ENCODE data around the gene SPATA9. TPM values are rescaled to one million over a fixed set of nuclear protein-coding genes. Genes with fewer than 3 reads are reported as not detected.
"Not testable (repeated sequence)": the region's sequence is repeated elsewhere in the genome, so short reads cannot be mapped to it uniquely, and the experiment has no call there.

SPATA9 gene
- total RNA-seq, 2 donors from 2014 or later: 0.36 TPM; not detected in 1

DNA sequence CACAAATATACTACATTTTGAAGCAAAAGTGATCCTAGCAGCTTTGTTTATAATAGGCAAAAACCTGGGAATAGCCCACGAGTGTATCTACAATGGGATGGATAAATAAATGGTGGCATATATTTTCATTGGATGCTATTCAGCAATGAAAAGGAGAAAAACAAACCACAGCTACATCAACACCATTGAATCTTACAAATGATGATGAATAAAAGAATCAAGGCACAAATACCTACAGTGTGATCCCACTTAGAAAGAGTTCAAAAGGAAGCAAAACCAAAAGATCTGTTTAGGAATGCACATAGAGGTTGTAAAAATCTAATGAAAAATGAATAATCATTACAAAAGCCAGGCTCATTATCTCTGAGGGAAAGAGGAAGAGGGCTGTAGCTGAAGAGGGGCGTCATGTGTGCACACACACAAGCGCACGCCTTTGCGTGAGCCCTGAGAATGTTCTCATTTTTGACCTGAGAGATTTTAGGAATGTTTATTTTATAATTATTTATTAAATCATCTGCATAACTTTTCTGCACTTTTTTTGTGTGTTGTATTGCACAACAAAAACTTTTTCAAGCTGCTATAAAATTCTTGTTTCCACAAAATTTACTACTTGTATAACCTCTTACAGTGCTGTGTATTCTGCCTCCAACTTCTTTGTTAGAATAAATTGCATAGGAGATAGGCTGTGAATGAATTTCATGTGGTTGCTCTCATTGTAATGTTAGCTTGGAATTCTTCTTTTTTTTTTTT is 42.5 kb upstream of the SPATA9 start:
- peaks cover 8% of the 10 kb centered on the region for H3K27me3 Mint-ChIP-seq (ENCODE audit: low read depth)
- DNase-seq (no peak), ATAC-seq (replicated peaks in 1 of 2) (no peak)
- H3K36me3 Mint-ChIP-seq (ENCODE audit: insufficient read depth in 2 of 2): peaks cover 0 to 3% of the 10 kb centered on the region in 2 donors
- no peak overlapping the region for H3K4me3 Mint-ChIP-seq
- no peak overlapping the region for H3K27ac Mint-ChIP-seq
- H3K4me1 Mint-ChIP-seq (ENCODE audit: low read depth): peaks cover 50% of the 10 kb centered on the region
- H3K9me3 Mint-ChIP-seq: no peaks in the 10 kb centered on the region

GRCh38 chr5:95723632-95724369 is 41.0 kb upstream of the SPATA9 start:
- Mint-ChIP-seq H3K27ac (no peak overlapping the region), H3K27me3 (ENCODE audit: low read depth) (peaks cover 7% of the 10 kb centered on the region), H3K4me3 (no peak overlapping the region), H3K36me3 (ENCODE audit: insufficient read depth in 2 of 2) (no peaks in the 10 kb centered on the region), H3K4me1 (ENCODE audit: low read depth) (peaks cover 36% of the 10 kb centered on the region), H3K9me3 (no peaks in the 10 kb centered on the region)
- ATAC-seq (replicated peaks in 1 of 2) (no peak), DNase-seq (no peak)

DNA sequence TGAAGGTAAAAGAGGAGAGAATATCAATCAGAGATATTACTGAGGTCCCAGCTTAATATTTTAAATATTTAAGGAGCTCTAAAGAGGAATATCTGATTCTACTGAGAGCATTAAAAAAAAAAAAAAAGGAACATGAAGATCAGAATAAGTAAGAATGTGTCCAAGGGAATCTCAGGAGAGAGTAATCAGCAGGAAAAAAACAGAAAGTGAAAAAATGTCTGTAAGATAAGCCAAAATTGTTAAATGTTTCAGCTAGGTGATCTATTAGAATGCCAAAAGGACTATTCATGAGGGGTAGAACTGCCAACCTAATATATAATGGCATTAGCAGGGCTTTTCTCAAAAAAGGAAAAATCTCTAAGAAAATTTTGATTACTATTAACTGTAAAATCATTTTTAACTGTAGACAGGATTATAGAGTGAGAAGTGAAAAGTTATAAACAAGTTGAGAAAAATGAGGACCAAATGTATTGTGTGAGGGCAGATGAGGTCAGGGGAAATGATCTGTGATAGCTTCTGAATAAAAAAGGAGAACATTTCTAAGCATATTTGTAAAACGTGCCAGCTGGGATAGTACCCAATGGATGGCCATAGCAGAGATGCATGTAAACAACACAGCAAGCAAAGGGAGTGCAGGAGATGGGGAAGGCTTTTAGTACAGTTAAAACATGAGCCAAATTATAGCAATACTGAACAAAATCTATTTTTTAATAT is 38.9 kb upstream of the SPATA9 start:
- ATAC-seq (replicated peaks in 1 of 2) (no peak), DNase-seq (no peak)
- no peak overlapping the region for H3K4me3 Mint-ChIP-seq
- H3K36me3 Mint-ChIP-seq (ENCODE audit: insufficient read depth in 2 of 2): no peaks in the 10 kb centered on the region
- peaks cover 7% of the 10 kb centered on the region for H3K27me3 Mint-ChIP-seq (ENCODE audit: low read depth)
- no peaks in the 10 kb centered on the region for H3K9me3 Mint-ChIP-seq
- H3K4me1 Mint-ChIP-seq (ENCODE audit: low read depth): peaks cover 15% of the 10 kb centered on the region
- H3K27ac Mint-ChIP-seq: no peak overlapping the region

GRCh38 chr5:95720094-95720786 is 37.4 kb upstream of the SPATA9 start:
- Mint-ChIP-seq H3K36me3 (ENCODE audit: insufficient read depth in 2 of 2) (no peaks in the 10 kb centered on the region), H3K4me1 (ENCODE audit: low read depth) (peaks cover 9% of the 10 kb centered on the region), H3K9me3 (peaks cover 0 to 1% of the 10 kb centered on the region in 2 donors), H3K4me3 (no peak overlapping the region), H3K27ac (no peak overlapping the region), H3K27me3 (ENCODE audit: low read depth) (peaks cover 7% of the 10 kb centered on the region)
- DNase-seq (no peak), ATAC-seq (replicated peaks in 1 of 2) (no peak)

- Mint-ChIP-seq H3K4me3 (no peak overlapping the region), H3K36me3 (ENCODE audit: insufficient read depth in 2 of 2) (no peaks in the 10 kb centered on the region)
- ATAC-seq (replicated peaks in 1 of 2): no peak
Measured at GRCh38 chr5:95718738-95719137, 35.9 kb upstream of the SPATA9 start.

GRCh38 chr5:95718203-95718602 is 35.4 kb upstream of the SPATA9 start:
- ATAC-seq (replicated peaks in 1 of 2): peak; percentile 54 to 66
- H3K4me3 Mint-ChIP-seq: no peak overlapping the region
- H3K27me3 Mint-ChIP-seq (ENCODE audit: low read depth): peaks cover 15% of the 10 kb centered on the region
- no peak overlapping the region for H3K27ac Mint-ChIP-seq
- DNase-seq: peak; percentile 17 to 26
- peaks cover 4% of the 10 kb centered on the region for H3K4me1 Mint-ChIP-seq (ENCODE audit: low read depth)
- no peaks in the 10 kb centered on the region for H3K36me3 Mint-ChIP-seq (ENCODE audit: insufficient read depth in 2 of 2)
- H3K9me3 Mint-ChIP-seq: peaks cover 0 to 1% of the 10 kb centered on the region in 2 donors

More at GRCh38 chr5:95718738-95719137, 35.9 kb upstream of the SPATA9 start:
- no peak overlapping the region for H3K27ac Mint-ChIP-seq
- H3K4me1 Mint-ChIP-seq (ENCODE audit: low read depth): peaks cover 3% of the 10 kb centered on the region
- H3K27me3 Mint-ChIP-seq (ENCODE audit: low read depth): peaks cover 15% of the 10 kb centered on the region
- no peak for DNase-seq
- peaks cover 0 to 1% of the 10 kb centered on the region in 2 donors for H3K9me3 Mint-ChIP-seq

DNA sequence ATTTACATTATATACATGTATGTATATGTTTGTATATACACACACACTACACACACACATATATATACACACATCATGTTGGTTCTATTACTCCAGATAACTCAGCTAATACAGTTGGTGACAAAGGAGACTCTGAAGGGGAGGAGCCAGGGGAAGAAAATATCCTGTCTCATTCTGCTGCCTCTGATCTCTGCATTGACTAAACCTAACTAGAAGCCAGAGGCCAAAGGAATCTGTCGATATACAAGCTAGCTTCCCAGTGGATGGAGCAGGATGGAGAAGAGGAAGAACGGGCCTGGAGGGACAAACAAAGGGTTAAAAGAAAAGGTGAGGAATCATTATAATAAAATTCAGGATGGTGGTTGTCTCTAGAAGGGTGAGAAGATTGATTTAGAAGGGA is 34.6 kb upstream of the SPATA9 start:
- no peaks in the 10 kb centered on the region for H3K36me3 Mint-ChIP-seq (ENCODE audit: insufficient read depth in 2 of 2)
- H3K27ac Mint-ChIP-seq: no peak overlapping the region
- H3K9me3 Mint-ChIP-seq: peaks cover 0 to 1% of the 10 kb centered on the region in 2 donors
- H3K27me3 Mint-ChIP-seq (ENCODE audit: low read depth): peaks cover 15% of the 10 kb centered on the region
- H3K4me3 Mint-ChIP-seq: no peak overlapping the region
- ATAC-seq (replicated peaks in 1 of 2) (no peak), DNase-seq (no peak)
- H3K4me1 Mint-ChIP-seq (ENCODE audit: low read depth): peaks cover 11% of the 10 kb centered on the region

- peak overlapping the region in 1 of 2 donors; percentile 23 for H3K4me3 Mint-ChIP-seq
- DNase-seq (peak; percentile 12 to 13), ATAC-seq (replicated peaks in 1 of 2) (peak; percentile 55 to 56)
Measured at GRCh38 chr5:95715799-95716461, 33.1 kb upstream of the SPATA9 start.

GRCh38 chr5:95713960-95714710 is 31.3 kb upstream of the SPATA9 start:
- Mint-ChIP-seq H3K9me3 (peaks cover 0 to 1% of the 10 kb centered on the region in 2 donors), H3K36me3 (ENCODE audit: insufficient read depth in 2 of 2) (no peaks in the 10 kb centered on the region), H3K27ac (no peak overlapping the region), H3K4me3 (peak overlapping the region in 1 of 2 donors; percentile 2), H3K27me3 (ENCODE audit: low read depth) (peaks cover 7% of the 10 kb centered on the region), H3K4me1 (ENCODE audit: low read depth) (peaks cover 22% of the 10 kb centered on the region)
- ATAC-seq (replicated peaks in 1 of 2) (no peak), DNase-seq (no peak)

More at GRCh38 chr5:95715799-95716461, 33.1 kb upstream of the SPATA9 start:
- Mint-ChIP-seq H3K9me3 (peaks cover 0 to 1% of the 10 kb centered on the region in 2 donors), H3K4me1 (ENCODE audit: low read depth) (peaks cover 22% of the 10 kb centered on the region), H3K27me3 (ENCODE audit: low read depth) (peaks cover 15% of the 10 kb centered on the region), H3K27ac (peak overlapping the region; percentile 8), H3K36me3 (ENCODE audit: insufficient read depth in 2 of 2) (no peaks in the 10 kb centered on the region)

DNA sequence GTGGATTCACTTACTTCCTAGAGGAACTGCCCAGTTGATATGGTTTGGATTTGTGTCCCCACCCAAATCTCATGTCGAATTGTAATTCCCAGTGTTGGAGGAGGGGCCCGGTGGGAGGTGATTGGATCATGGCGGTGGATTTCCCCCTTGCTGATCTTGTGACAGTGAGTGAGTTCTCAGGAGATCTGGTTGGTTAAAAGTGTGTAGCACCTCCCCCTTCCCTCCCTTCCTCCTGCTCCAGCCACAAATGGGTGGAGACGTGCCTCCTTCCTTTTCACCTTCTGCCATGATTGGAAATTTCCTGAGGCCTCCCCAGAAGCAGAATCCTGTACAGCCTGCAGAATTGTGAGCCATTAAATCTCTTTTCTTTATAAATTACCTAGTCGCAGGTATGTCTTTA is 30.5 kb upstream of the SPATA9 start:
- not testable (repeated sequence) for H3K4me3 Mint-ChIP-seq; H3K36me3 Mint-ChIP-seq (ENCODE audit: insufficient read depth in 2 of 2); H3K9me3 Mint-ChIP-seq; H3K27ac Mint-ChIP-seq; DNase-seq; H3K27me3 Mint-ChIP-seq (ENCODE audit: low read depth); ATAC-seq (replicated peaks in 1 of 2)
- H3K4me1 Mint-ChIP-seq (ENCODE audit: low read depth): peaks cover 22% of the 10 kb centered on the region

DNA sequence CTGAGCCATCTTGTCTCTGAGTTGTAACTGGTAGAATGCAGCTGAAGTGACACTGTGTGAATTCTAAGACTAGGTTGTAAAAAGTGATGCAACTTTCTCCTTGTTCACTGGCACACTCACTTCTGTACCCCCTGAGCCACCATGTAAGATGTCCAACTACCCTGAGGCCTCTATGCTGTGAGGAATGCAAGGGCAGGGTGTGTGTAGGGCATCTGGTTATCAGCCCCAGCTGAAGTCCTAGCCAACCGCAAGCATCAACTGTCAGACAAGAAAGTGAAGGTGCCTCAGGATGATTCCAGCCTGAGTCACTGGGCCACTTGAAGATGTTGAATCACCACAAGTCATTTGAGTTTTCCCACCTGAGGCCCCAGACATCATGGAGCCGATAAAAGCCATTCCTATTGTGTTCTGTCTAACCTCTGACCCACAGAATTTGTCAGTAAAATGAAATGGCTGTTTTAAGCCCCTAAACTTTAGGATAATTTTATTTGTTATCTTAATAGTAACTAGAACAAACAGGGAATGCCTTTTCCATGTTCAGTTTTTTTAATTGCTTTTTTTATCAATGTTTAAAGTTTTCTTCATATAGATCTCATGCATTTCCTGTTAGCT is 29.7 kb upstream of the SPATA9 start:
- no peaks in the 10 kb centered on the region for H3K36me3 Mint-ChIP-seq (ENCODE audit: insufficient read depth in 2 of 2)
- H3K27me3 Mint-ChIP-seq (ENCODE audit: low read depth): peaks cover 7% of the 10 kb centered on the region
- peak overlapping the region in 1 of 2 donors; percentile 63 for H3K4me3 Mint-ChIP-seq
- H3K4me1 Mint-ChIP-seq (ENCODE audit: low read depth): peaks cover 22% of the 10 kb centered on the region
- peaks cover 0 to 1% of the 10 kb centered on the region in 2 donors for H3K9me3 Mint-ChIP-seq
- no peak overlapping the region for H3K27ac Mint-ChIP-seq
- DNase-seq (peak; percentile 62 to 74), ATAC-seq (replicated peaks in 1 of 2) (peak; percentile 91)

All from activated T-cell treated with anti-CD3 and anti-CD28 coated beads, Interleukin-2, amount 50 U/mL, for 72 hours (primary cell).